Uterus (tissue), 2 donors: ENCODE results near the gene SLCO3A1.

Experiments
- POLR2A ChIP-seq, 2 donors: fragments of 450-650 bp; IDR thresholded peaks; one replicate each; pipeline ENCODE4 v1.6.1; 2016; ENCODE audit warnings: antibody characterized with exemption in 2 of 2, mild to moderate bottlenecking in 1 of 2, moderate library complexity in 1 of 2
- TF ChIP-seq, protein P1 (sequence below), 4 experiments: fragments of 200-600 bp in 2 of 4; fragments of 450-650 bp in 2 of 4; sonication (generic) in 2 of 4; IDR thresholded peaks; one replicate each; pipeline ENCODE4 v1.5.1; 2016 to 2019; ENCODE audit warnings: antibody characterized with exemption in 4 of 4, mild to moderate bottlenecking in 2 of 4, moderate library complexity in 1 of 4

DNA sequence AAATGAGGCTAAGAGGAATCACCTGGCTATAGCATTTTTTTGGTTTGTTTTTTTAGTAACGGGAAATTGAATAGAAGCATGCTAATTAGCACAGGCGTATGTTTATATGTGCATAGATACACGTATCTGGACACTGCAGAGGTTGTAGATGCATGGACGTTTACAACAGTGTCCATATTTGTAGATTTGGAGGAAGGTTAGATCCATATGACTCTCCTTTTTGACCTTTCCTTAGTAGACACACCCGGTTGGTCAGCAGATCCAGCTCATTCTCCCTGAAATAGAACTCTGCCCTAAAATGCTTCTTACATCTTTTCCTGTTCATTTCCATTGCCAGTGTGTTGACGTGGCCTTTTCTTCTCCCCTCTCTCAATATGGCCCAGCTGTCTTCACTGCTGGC is 60.1 kb downstream of the SLCO3A1 start:
- no peak for TF ChIP-seq POLR2A (IDR thresholded peaks at IDR 0.05)
- TF ChIP-seq, protein P1, sequence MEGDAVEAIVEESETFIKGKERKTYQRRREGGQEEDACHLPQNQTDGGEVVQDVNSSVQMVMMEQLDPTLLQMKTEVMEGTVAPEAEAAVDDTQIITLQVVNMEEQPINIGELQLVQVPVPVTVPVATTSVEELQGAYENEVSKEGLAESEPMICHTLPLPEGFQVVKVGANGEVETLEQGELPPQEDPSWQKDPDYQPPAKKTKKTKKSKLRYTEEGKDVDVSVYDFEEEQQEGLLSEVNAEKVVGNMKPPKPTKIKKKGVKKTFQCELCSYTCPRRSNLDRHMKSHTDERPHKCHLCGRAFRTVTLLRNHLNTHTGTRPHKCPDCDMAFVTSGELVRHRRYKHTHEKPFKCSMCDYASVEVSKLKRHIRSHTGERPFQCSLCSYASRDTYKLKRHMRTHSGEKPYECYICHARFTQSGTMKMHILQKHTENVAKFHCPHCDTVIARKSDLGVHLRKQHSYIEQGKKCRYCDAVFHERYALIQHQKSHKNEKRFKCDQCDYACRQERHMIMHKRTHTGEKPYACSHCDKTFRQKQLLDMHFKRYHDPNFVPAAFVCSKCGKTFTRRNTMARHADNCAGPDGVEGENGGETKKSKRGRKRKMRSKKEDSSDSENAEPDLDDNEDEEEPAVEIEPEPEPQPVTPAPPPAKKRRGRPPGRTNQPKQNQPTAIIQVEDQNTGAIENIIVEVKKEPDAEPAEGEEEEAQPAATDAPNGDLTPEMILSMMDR (IDR thresholded peaks at IDR 0.05), result no peak
